Smooth muscle cell (in vitro differentiated cells): ENCODE data around the gene MLXIP. TPM values are rescaled to one million over a fixed set of nuclear protein-coding genes. Genes with fewer than 3 reads are reported as not detected.

ENCODE experiments used
- DNase-seq: peaks from one replicate; lab custom pipeline; 2025; ENCODE audit not compliant: unreplicated experiment; lab: John Stamatoyannopoulos, UW
- H2AFZ ChIP-seq: fragments of 200-600 bp; sonication (generic); 2 replicates; pipeline ENCODE4 v1.6.0; 2016; ENCODE audit warnings: antibody characterized with exemption, low read depth, mild to moderate bottlenecking
- H3F3A ChIP-seq: fragments of 200-600 bp; sonication (generic); 2 replicates; pipeline ENCODE4 v1.6.0; 2017; ENCODE audit warnings: antibody characterized with exemption, low read depth
- H3K27ac ChIP-seq: fragments of 200-600 bp; sonication (generic); 2 replicates; pipeline ENCODE4 v1.5.1; 2016; ENCODE audit warnings: low read depth, mild to moderate bottlenecking
- H3K27me3 ChIP-seq: fragments of 200-600 bp; sonication (generic); 2 replicates; pipeline ENCODE4 v1.6.1; 2016; ENCODE audit warnings: low read depth, mild to moderate bottlenecking
- H3K36me3 ChIP-seq: fragments of 200-600 bp; sonication (generic); 2 replicates; pipeline ENCODE4 v1.5.1; 2016; ENCODE audit warnings: low read depth
- H3K4me1 ChIP-seq: fragments of 200-600 bp; sonication (generic); 2 replicates; pipeline ENCODE4 v1.5.1; 2016; ENCODE audit warnings: low read depth
- H3K4me2 ChIP-seq: fragments of 200-600 bp; sonication (generic); 2 replicates; pipeline ENCODE4 v1.6.0; 2016; ENCODE audit warnings: mild to moderate bottlenecking
- H3K4me3 ChIP-seq: fragments of 200-600 bp; sonication (generic); 2 replicates; pipeline ENCODE4 v1.5.1; 2016; ENCODE audit warnings: mild to moderate bottlenecking
- H3K79me2 ChIP-seq: fragments of 200-600 bp; sonication (generic); 2 replicates; pipeline ENCODE4 v1.6.0; 2016; ENCODE audit warnings: low read depth, mild to moderate bottlenecking
- H3K9ac ChIP-seq: fragments of 200-600 bp; sonication (generic); 2 replicates; pipeline ENCODE4 v1.6.0; 2016; ENCODE audit warnings: low read depth
- H3K9me3 ChIP-seq: fragments of 200-600 bp; sonication (generic); replicated peaks from 2 replicates; pipeline ENCODE4 v1.5.1; 2016; ENCODE audit warnings: low read depth
- H4K20me1 ChIP-seq: fragments of 200-600 bp; sonication (generic); 2 replicates; pipeline ENCODE4 v1.6.0; 2016; ENCODE audit warnings: low read depth
- CTCF ChIP-seq: fragments of 200-600 bp; sonication (generic); IDR thresholded peaks from 2 replicates; pipeline ENCODE4 v1.5.1; 2017; ENCODE audit warnings: borderline replicate concordance, mild to moderate bottlenecking, antibody characterized with exemption; ENCODE audit not compliant: insufficient read depth, poor library complexity, severe bottlenecking
- WGBS: methylation state at CpG from one replicate; pipeline ENCODE4 v1.1.7; 2016; ENCODE audit warnings: low lambda C conversion rate; 5-methylcytosine and 5-hydroxymethylcytosine counted together
- polyA plus RNA-seq: library from polyadenylated mRNA; unstranded; fragments of >200 nt; fragmentation: Nextera tagmentation; extraction: Ambion mirVana; gene quantifications from 2 replicates; pipeline ENCODE4 v1.2.1, GENCODE V29; 2016
- total RNA-seq: library from RNA; depleted of rRNA; stranded (reverse); fragments of >200 nt; gene quantifications from 2 replicates; pipeline ENCODE4 v1.2.3, GENCODE V29; 2014

MLXIP gene
- total and polyA plus RNA-seq, 2 experiments from 2014 or later = 11.8 to 15.3 TPM

- 100% methylated on average over 4 of the region's 5 CpGs for WGBS
- H3K79me2 ChIP-seq = peaks cover 49% of the 10 kb centered on the region
- no peaks in the 10 kb centered on the region for H3K27me3 ChIP-seq
- H3K4me2 ChIP-seq = no peak overlapping the region
- H3K4me1 ChIP-seq = peaks cover 5% of the 10 kb centered on the region
- no peaks in the 10 kb centered on the region for H3K36me3 ChIP-seq
- no peak overlapping the region for H3K27ac ChIP-seq
- no peak overlapping the region for H2AFZ ChIP-seq
- DNase-seq = no peak
- no peaks in the 10 kb centered on the region for H3K9me3 ChIP-seq
- H3K4me3 ChIP-seq = no peak overlapping the region
- no peak for TF ChIP-seq CTCF
- H3F3A ChIP-seq = peaks cover 73% of the 10 kb centered on the region
- H4K20me1 ChIP-seq = peaks cover 27% of the 10 kb centered on the region
- H3K9ac ChIP-seq = no peak overlapping the region
Observed at GRCh38 chr12:122094137-122094734, 15.7 kb downstream of the MLXIP start.

- no peak for DNase-seq
- Histone ChIP-seq H3K79me2 (peaks cover 49% of the 10 kb centered on the region), H3K4me3 (no peak overlapping the region), H3K9me3 (no peaks in the 10 kb centered on the region), H3K27me3 (no peaks in the 10 kb centered on the region), H3K9ac (no peak overlapping the region), H3K4me1 (peaks cover 4% of the 10 kb centered on the region), H4K20me1 (peaks cover 28% of the 10 kb centered on the region), H3F3A (peaks cover 66% of the 10 kb centered on the region), H3K4me2 (no peak overlapping the region), H3K36me3 (no peaks in the 10 kb centered on the region), H2AFZ (no peak overlapping the region), H3K27ac (peak overlapping the region; percentile 76)
- TF ChIP-seq CTCF = no peak
- 91% methylated on average over 10 of the region's 10 CpGs for WGBS
Observed at GRCh38 chr12:122094735-122095631, 16.4 kb downstream of the MLXIP start.

- Histone ChIP-seq H2AFZ (no peak overlapping the region), H3K4me1 (peaks cover 4% of the 10 kb centered on the region), H3K36me3 (no peaks in the 10 kb centered on the region), H3K4me2 (no peak overlapping the region), H3K79me2 (peaks cover 52% of the 10 kb centered on the region), H3F3A (peaks cover 56% of the 10 kb centered on the region), H3K27me3 (no peaks in the 10 kb centered on the region), H4K20me1 (peaks cover 38% of the 10 kb centered on the region), H3K9ac (no peak overlapping the region), H3K27ac (peak overlapping the region; percentile 76), H3K9me3 (no peaks in the 10 kb centered on the region), H3K4me3 (no peak overlapping the region)
- TF ChIP-seq CTCF = no peak
- 83% methylated on average over 9 of the region's 9 CpGs for WGBS
- no peak for DNase-seq
Observed at GRCh38 chr12:122096014-122096413, 17.5 kb downstream of the MLXIP start.
